Occipital lobe (tissue), 2 donors: ENCODE results near the gene TUBA4A. TPM values are rescaled to one million over a fixed set of nuclear protein-coding genes. Genes with fewer than 3 reads are reported as not detected.
A peak's percentile ranks its signal among the peaks of the same experiment; 100 is the strongest.

ENCODE experiments used
- DNase-seq: peaks from one replicate; lab custom pipeline; 2025; lab: John Stamatoyannopoulos, UW
- total RNA-seq: library from RNA; depleted of rRNA; stranded (reverse); fragments of >200 nt; gene quantifications from one replicate; pipeline ENCODE4 v1.2.3, GENCODE V29; 2014

TUBA4A gene
- total RNA-seq, 1 donor from 2014 or later = 2.7 TPM

GRCh38 chr2:219244789-219245147 is 8.9 kb downstream of the TUBA4A start:
- DNase-seq = no peak

- no peak for DNase-seq
These were observed 10.4 kb downstream of the TUBA4A start for GRCh38 chr2:219243291-219243761.

GRCh38 chr2:219234331-219234730 is 19.4 kb downstream of the TUBA4A start:
- DNase-seq = no peak

GRCh38 chr2:219230059-219230540 is 23.6 kb downstream of the TUBA4A start:
- no peak for DNase-seq

GRCh38 chr2:219229305-219230058 is 24.2 kb downstream of the TUBA4A start, which contains the start of the genes ANKZF1 and ATG9A:
Gene ANKZF1, plus strand, starts transcription at chr2:219229806. Its CDS starts 452 bp downstream, at chr2:219230258.
Gene ATG9A, minus strand, starts transcription at chr2:219229636. Its CDS starts 1,612 bp downstream, at chr2:219228024.
- DNase-seq = peak; percentile 99

GRCh38 chr2:219228911-219229304 is 24.8 kb downstream of the TUBA4A start:
- DNase-seq = no peak

GRCh38 chr2:219228041-219228910 is 25.4 kb downstream of the TUBA4A start:
- no peak for DNase-seq

- DNase-seq = no peak
These were observed 28.4 kb downstream of the TUBA4A start for GRCh38 chr2:219225350-219225749.

- no peak for DNase-seq
These were observed 29.7 kb downstream of the TUBA4A start for GRCh38 chr2:219223831-219224610.

- DNase-seq = no peak
These were observed 31.7 kb downstream of the TUBA4A start for GRCh38 chr2:219221957-219222518.

- no peak for DNase-seq
These were observed 32.9 kb downstream of the TUBA4A start for GRCh38 chr2:219220652-219221402.

- DNase-seq = no peak
These were observed 33.8 kb downstream of the TUBA4A start for GRCh38 chr2:219219784-219220532.

- peak; percentile 97 for DNase-seq
These were observed 34.7 kb downstream of the TUBA4A start, which contains the start of gene ABCB6 for GRCh38 chr2:219218732-219219701. Gene ABCB6, minus strand, starts transcription at chr2:219218958. Its CDS starts 285 bp downstream, at chr2:219218673.

GRCh38 chr2:219218217-219218731 is 35.4 kb downstream of the TUBA4A start:
- peak; percentile 77 for DNase-seq

- no peak for DNase-seq
These were observed 37.2 kb downstream of the TUBA4A start for GRCh38 chr2:219216535-219216915.

GRCh38 chr2:219215871-219216534 is 37.7 kb downstream of the TUBA4A start:
- DNase-seq = no peak

- DNase-seq = no peak
These were observed 38.9 kb downstream of the TUBA4A start for GRCh38 chr2:219214786-219215185.
